Astrocyte of the cerebellum (primary cell): ENCODE data around the gene TRABD2B.
A peak's percentile ranks its signal among the peaks of the same experiment; 100 is the strongest.

Experiments
- DNase-seq: peaks from one replicate; pipeline ENCODE4 v3.0.0-alpha.2; 2011; ENCODE audit warnings: low read depth
- H3K4me3 ChIP-seq: 2 replicates; pipeline ENCODE4 v1.5.1; 2011; ENCODE audit warnings: mild to moderate bottlenecking, low read depth, low read length, moderate library complexity
- CTCF ChIP-seq: IDR thresholded peaks from 2 replicates; pipeline ENCODE4 v1.5.1; 2012; ENCODE audit warnings: low read length, low read depth, moderate library complexity, mild to moderate bottlenecking; ENCODE audit errors: missing control alignments
- in situ Hi-C: cut with HindIII; loops from 2 replicates; pipeline ENCODE4 v1.10.0; 2017; ENCODE audit warnings: low sequenced_read_pairs

The TRABD2B gene

GRCh38 chr1:47975302-47975921 is 21.8 kb downstream of the TRABD2B start:
- TF ChIP-seq CTCF: no peak
- no peak overlapping the region for H3K4me3 ChIP-seq
- in situ Hi-C loops: no loop called here
- DNase-seq: no peak

GRCh38 chr1:47972864-47973432 is 24.2 kb downstream of the TRABD2B start:
- H3K4me3 ChIP-seq: no peak overlapping the region
- in situ Hi-C loops: no loop called here
- DNase-seq: no peak
- TF ChIP-seq CTCF: peak; percentile 14

- no peak for TF ChIP-seq CTCF
- in situ Hi-C loops: no loop called here
- no peak overlapping the region for H3K4me3 ChIP-seq
- DNase-seq: no peak
Measured at GRCh38 chr1:47971385-47972160, 25.6 kb downstream of the TRABD2B start.

- TF ChIP-seq CTCF: no peak
- in situ Hi-C loops: no loop called here
- no peak for DNase-seq
- H3K4me3 ChIP-seq: no peak overlapping the region
Measured at GRCh38 chr1:47970882-47971281, 26.3 kb downstream of the TRABD2B start.

GRCh38 chr1:47969478-47969877 is 27.7 kb downstream of the TRABD2B start:
- TF ChIP-seq CTCF: no peak
- no peak overlapping the region for H3K4me3 ChIP-seq
- DNase-seq: no peak
- in situ Hi-C loops: no loop called here

- in situ Hi-C loops: no loop called here
- DNase-seq: no peak
- no peak for TF ChIP-seq CTCF
- no peak overlapping the region for H3K4me3 ChIP-seq
Measured at GRCh38 chr1:47968556-47968888, 28.7 kb downstream of the TRABD2B start.
